K562 (cell line): ENCODE data around the gene DGCR2. TPM values are rescaled to one million over a fixed set of nuclear protein-coding genes. Genes with fewer than 3 reads are reported as not detected.

Source experiments
- ATF7 ChIP-seq: fragments of 450-650 bp; IDR thresholded peaks from 2 replicates; pipeline ENCODE4 v1.7.1; 2014; ENCODE audit warnings: mild to moderate bottlenecking, moderate library complexity
- CTBP1 ChIP-seq: fragments of 450-650 bp; IDR thresholded peaks from 2 replicates; pipeline ENCODE4 v1.6.1; 2016; ENCODE audit warnings: borderline replicate concordance
- DDX20 ChIP-seq: fragments of 450-650 bp; IDR thresholded peaks from 2 replicates; pipeline ENCODE4 v1.6.1; 2016; ENCODE audit warnings: missing genetic modification characterization, low read depth, mild to moderate bottlenecking, missing compliant biosample characterization, moderate library complexity
- ETS2 ChIP-seq: IDR thresholded peaks from 2 replicates; pipeline ENCODE4 v1.6.1; 2016; ENCODE audit warnings: borderline replicate concordance, missing genetic modification characterization, mild to moderate bottlenecking, moderate library complexity, missing compliant biosample characterization; ENCODE audit not compliant: poor library complexity, severe bottlenecking
- FOXA3 ChIP-seq, 2 experiments: fragments of 450-650 bp in 1 of 2; sonication (generic) in 1 of 2; formaldehyde crosslinking; IDR thresholded peaks in 1 of 2; conservative IDR thresholded peaks in 1 of 2; 2 replicates each; pipeline versions ENCODE4 v1.4.0 to v1.8.0; 2020 to 2022; ENCODE audit warnings: mild to moderate bottlenecking in 2 of 2, missing genetic modification reagents in 1 of 2
- FUS ChIP-seq: fragments of 200-400 bp; formaldehyde crosslinking; optimal IDR thresholded peaks from 2 replicates; pipeline ENCODE3; 2017; ENCODE audit warnings: low read depth, low read length
- GTF2F1 ChIP-seq: IDR thresholded peaks from 2 replicates; pipeline ENCODE4 v1.6.1; 2011; ENCODE audit warnings: low read depth, low read length, improper control_type of control experiment
- HOXB6 ChIP-seq: fragments of 250-450 bp; sonication (Bioruptor Pico); IDR thresholded peaks from 2 replicates; pipeline ENCODE4 v1.5.1; 2022; ENCODE audit warnings: mild to moderate bottlenecking, borderline replicate concordance
- LCOR ChIP-seq: sonication (generic); formaldehyde crosslinking; IDR thresholded peaks from 2 replicates; pipeline ENCODE4 v1.8.0; 2022; ENCODE audit warnings: mild to moderate bottlenecking, missing genetic modification reagents
- MAFF ChIP-seq: IDR thresholded peaks from 2 replicates; pipeline ENCODE4 v1.6.1; 2012; ENCODE audit warnings: low read length, improper control_type of control experiment
- MAFG ChIP-seq: fragments of 450-650 bp; conservative IDR thresholded peaks from 2 replicates; pipeline ENCODE4 v1.6.1; 2016; ENCODE audit warnings: missing genetic modification characterization, missing compliant biosample characterization
- POLR3G ChIP-seq: IDR thresholded peaks from 2 replicates; pipeline ENCODE4 v1.6.1; 2011; ENCODE audit not compliant: insufficient read length, insufficient replicate concordance; ENCODE audit errors: extremely low read depth
- SNIP1 ChIP-seq: fragments of 450-650 bp; IDR thresholded peaks from 2 replicates; pipeline ENCODE4 v1.7.1; 2017; ENCODE audit warnings: low read depth, mild to moderate bottlenecking
- SOX6 ChIP-seq: fragments of 450-650 bp; IDR thresholded peaks from 2 replicates; pipeline ENCODE4 v1.6.1; 2014; ENCODE audit warnings: mild to moderate bottlenecking
- SREBF1 ChIP-seq: fragments of 150-350 bp; IDR thresholded peaks from 2 replicates; pipeline ENCODE4 v1.6.1; 2014; ENCODE audit warnings: antibody characterized with exemption, low read depth, low read length, borderline replicate concordance
- TAF7 ChIP-seq: fragments of 450-650 bp; IDR thresholded peaks from 2 replicates; pipeline ENCODE4 v1.6.1; 2016; ENCODE audit warnings: missing genetic modification characterization, missing compliant biosample characterization
- USF2 ChIP-seq: sonication (generic); formaldehyde crosslinking; IDR thresholded peaks from 2 replicates; pipeline ENCODE4 v1.5.0; 2020; ENCODE audit warnings: missing genetic modification reagents
- XRCC3 ChIP-seq: fragments of 450-650 bp; IDR thresholded peaks from 2 replicates; pipeline ENCODE4 v1.6.1; 2017; ENCODE audit warnings: mild to moderate bottlenecking, moderate library complexity
- ZBTB43 ChIP-seq: sonication (generic); formaldehyde crosslinking; IDR thresholded peaks from 2 replicates; pipeline ENCODE4 v1.8.0; 2023; ENCODE audit warnings: mild to moderate bottlenecking, missing genetic modification reagents
- ZNF174 ChIP-seq: fragments of 250-450 bp; sonication (Bioruptor Pico); IDR thresholded peaks from 2 replicates; pipeline ENCODE4 v1.4.0; 2020; ENCODE audit warnings: mild to moderate bottlenecking
- ZNF184 ChIP-seq: sonication (generic); formaldehyde crosslinking; IDR thresholded peaks from 2 replicates; pipeline ENCODE4 v1.5.0; 2020; ENCODE audit warnings: missing genetic modification reagents
- ZNF282 ChIP-seq: sonication (generic); formaldehyde crosslinking; IDR thresholded peaks from 2 replicates; pipeline ENCODE4 v1.8.1; 2023; ENCODE audit warnings: missing genetic modification reagents
- ZNF431 ChIP-seq: sonication (generic); formaldehyde crosslinking; IDR thresholded peaks from 2 replicates; pipeline ENCODE4 v1.8.0; 2022; ENCODE audit warnings: mild to moderate bottlenecking, missing genetic modification reagents
- ZNF445 ChIP-seq: fragments of 250-450 bp; sonication (Bioruptor Pico); IDR thresholded peaks from 2 replicates; pipeline ENCODE4 v1.4.0; 2020; ENCODE audit warnings: low read depth, mild to moderate bottlenecking, moderate library complexity
- ZNF740 ChIP-seq, 3 experiments: fragments of 200-800 bp in 1 of 3; sonication (Bioruptor generic) in 1 of 3; sonication (generic) in 1 of 3; formaldehyde crosslinking in 1 of 3; IDR thresholded peaks; 2 replicates each; pipeline versions ENCODE4 v1.6.1 to v1.8.0; 2016 to 2022; ENCODE audit warnings: mild to moderate bottlenecking in 2 of 3, missing compliant biosample characterization in 2 of 3, missing genetic modification characterization in 2 of 3, missing genetic modification reagents in 1 of 3
- ZNF77 ChIP-seq: fragments of 250-450 bp; sonication (Bioruptor Pico); IDR thresholded peaks from 2 replicates; pipeline ENCODE4 v1.5.0; 2020
- polyA plus RNA-seq, 8 experiments: library from polyadenylated mRNA; depleted of rRNA in 4 of 8; stranded (reverse) in 5 of 8; unstranded in 3 of 8; fragments of >200 nt; fragmentation: Nextera tagmentation in 2 of 8; fragmentation: Illumina TruSeq in 1 of 8; extraction: Ambion mirVana in 2 of 8; extraction: Trizol in 1 of 8; gene quantifications; 2 replicates each; pipeline versions ENCODE4 v1.2.1 to v1.2.3, GENCODE V29; 2011 to 2014; ENCODE audit warnings: inconsistent platforms in 1 of 8, missing spikeins in 1 of 8
- total RNA-seq, 7 experiments: library from RNA; depleted of rRNA in 6 of 7; stranded (reverse); fragments of >200 nt in 6 of 7; fragmentation: Illumina TruSeq in 2 of 7; extraction: Trizol in 2 of 7; gene quantifications; 2 replicates each; pipeline versions ENCODE4 v1.2.1 to v1.2.3, GENCODE V29; 2011 to 2021; ENCODE audit warnings: low replicate concordance in 1 of 7

DGCR2 gene
- total and polyA plus RNA-seq, 9 of the 15 experiments (the other 6 are each of a cell fraction or from before 2014, with no cell fraction given): 0.69 to 101 (median 56.4) TPM

- TF ChIP-seq USF2 (no peak), ZNF77 (CRISPR knock-in tag) (no peak), SREBF1 (no peak), ZNF445 (peak; percentile 77; the same call in 1 of the 2 replicates), ZNF184 (CRISPR knock-in tag) (no peak), FUS (no peak), ZNF431 (CRISPR knock-in tag) (no peak), MAFG (tag) (0 out of 2 replicates have a peak, but pooled peaks have one; percentile 3), HOXB6 (CRISPR knock-in tag) (no peak), LCOR (CRISPR knock-in tag) (no peak), ATF7 (peak; percentile 92), CTBP1 (peak; percentile 95), FOXA3 (CRISPR knock-in tag; conservative IDR thresholded peaks at IDR 0.05 in 1 of 2, IDR thresholded peaks at IDR 0.05 in 1 of 2) (peak in 1 of 2 experiments; percentile 32; a peak in 2 of 4 replicates), XRCC3 (no peak; the same call in 1 of the 2 replicates), ETS2 (tag) (no peak), POLR3G (no peak), ZBTB43 (CRISPR knock-in tag) (peak; percentile 64; the same call in 1 of the 2 replicates), GTF2F1 (no peak), DDX20 (tag) (peak; percentile 69), MAFF (no peak), ZNF740 (CRISPR knock-in tag; IDR thresholded peaks at IDR 0.05) (no peak), ZNF740 (tag; IDR thresholded peaks at IDR 0.05) (peak in 1 of 2 experiments; percentile 59; a peak in 1 of 4 replicates), ZNF174 (CRISPR knock-in tag) (peak; percentile 48; the same call in 1 of the 2 replicates), ZNF282 (CRISPR knock-in tag) (no peak), SNIP1 (no peak; the same call in 1 of the 2 replicates), SOX6 (peak; percentile 88), TAF7 (no peak)
Observed at GRCh38 chr22:19109198-19110063, 12.8 kb downstream of the DGCR2 start (continued).
